Measurements from ENCODE around the gene SLITRK5. TPM values are rescaled to one million over a fixed set of nuclear protein-coding genes. Genes with fewer than 3 reads are reported as not detected.

The SLITRK5 gene
- total and polyA plus RNA-seq, 4 donors: under 0.01 TPM; not detected in 1

- Histone ChIP-seq H3K36me3 (ENCODE audit: control insufficient read depth in 4 of 4, insufficient read depth in 3 of 4, low read depth in 1 of 4, low read length in 3 of 4) (no peaks in the 10 kb centered on the region), H3K27me3 (ENCODE audit: control insufficient read depth in 4 of 4, insufficient read depth in 4 of 4, low read length in 3 of 4) (peaks cover 2 to 38% (median 12%) of the 10 kb centered on the region in 4 donors), H3K4me3 (ENCODE audit: low read depth in 1 of 3, low read length in 3 of 3) (peak overlapping the region in 2 of 3 donors; percentile 40 to 45), H3K27ac (ENCODE audit: low read depth in 1 of 2, low read length in 2 of 2) (no peak overlapping the region), H3K9ac (ENCODE audit: low read depth in 1 of 2, low read length in 2 of 2) (peak overlapping the region in 1 of 2 donors; percentile 38), H3K9me3 (ENCODE audit: control insufficient read depth in 4 of 4, low read length in 3 of 4) (peaks cover 0 to 15% (median 0%) of the 10 kb centered on the region in 4 donors), H3K4me1 (ENCODE audit: control insufficient read depth in 4 of 4, insufficient read depth in 4 of 4, low read length in 3 of 4) (peaks cover 6 to 28% (median 17%) of the 10 kb centered on the region in 4 donors)
- DNase-seq (ENCODE audit: low spot score): no peak
- TF ChIP-seq, protein P1, sequence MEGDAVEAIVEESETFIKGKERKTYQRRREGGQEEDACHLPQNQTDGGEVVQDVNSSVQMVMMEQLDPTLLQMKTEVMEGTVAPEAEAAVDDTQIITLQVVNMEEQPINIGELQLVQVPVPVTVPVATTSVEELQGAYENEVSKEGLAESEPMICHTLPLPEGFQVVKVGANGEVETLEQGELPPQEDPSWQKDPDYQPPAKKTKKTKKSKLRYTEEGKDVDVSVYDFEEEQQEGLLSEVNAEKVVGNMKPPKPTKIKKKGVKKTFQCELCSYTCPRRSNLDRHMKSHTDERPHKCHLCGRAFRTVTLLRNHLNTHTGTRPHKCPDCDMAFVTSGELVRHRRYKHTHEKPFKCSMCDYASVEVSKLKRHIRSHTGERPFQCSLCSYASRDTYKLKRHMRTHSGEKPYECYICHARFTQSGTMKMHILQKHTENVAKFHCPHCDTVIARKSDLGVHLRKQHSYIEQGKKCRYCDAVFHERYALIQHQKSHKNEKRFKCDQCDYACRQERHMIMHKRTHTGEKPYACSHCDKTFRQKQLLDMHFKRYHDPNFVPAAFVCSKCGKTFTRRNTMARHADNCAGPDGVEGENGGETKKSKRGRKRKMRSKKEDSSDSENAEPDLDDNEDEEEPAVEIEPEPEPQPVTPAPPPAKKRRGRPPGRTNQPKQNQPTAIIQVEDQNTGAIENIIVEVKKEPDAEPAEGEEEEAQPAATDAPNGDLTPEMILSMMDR (IDR thresholded peaks at IDR 0.05; ENCODE audit: low read depth, low read length, missing input control): no peak
- TF ChIP-seq HNF4G (IDR thresholded peaks at IDR 0.05) (no peak), ZBTB33 (IDR thresholded peaks at IDR 0.05) (no peak), FOXA1 (IDR thresholded peaks at IDR 0.05) (no peak), RXRA (IDR thresholded peaks at IDR 0.05) (no peak), TAF1 (conservative IDR thresholded peaks at IDR 0.05) (no peak), EGR1 (IDR thresholded peaks at IDR 0.05; ENCODE audit: low read depth in 2 of 2) (no peak), JUND (IDR thresholded peaks at IDR 0.05) (no peak), YY1 (IDR thresholded peaks at IDR 0.05) (no peak)
- TF ChIP-seq, protein P2, sequence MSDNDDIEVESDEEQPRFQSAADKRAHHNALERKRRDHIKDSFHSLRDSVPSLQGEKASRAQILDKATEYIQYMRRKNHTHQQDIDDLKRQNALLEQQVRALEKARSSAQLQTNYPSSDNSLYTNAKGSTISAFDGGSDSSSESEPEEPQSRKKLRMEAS (IDR thresholded peaks at IDR 0.05): no peak
- 2% methylated on average over 60 of the region's 60 CpGs for WGBS
Measured at GRCh38 chr13:87677496-87678371, 6.6 kb downstream of the SLITRK5 start.

- no peaks in the 10 kb centered on the region for H3K36me3 ChIP-seq (ENCODE audit: control insufficient read depth in 4 of 4, insufficient read depth in 3 of 4, low read depth in 1 of 4, low read length in 3 of 4)
- 3% methylated on average over 8 of the region's 8 CpGs for WGBS
- H3K27ac ChIP-seq (ENCODE audit: low read depth in 1 of 2, low read length in 2 of 2): no peak overlapping the region
- H3K9ac ChIP-seq (ENCODE audit: low read depth in 1 of 2, low read length in 2 of 2): no peak overlapping the region
- peaks cover 4 to 23% (median 13%) of the 10 kb centered on the region in 4 donors for H3K4me1 ChIP-seq (ENCODE audit: control insufficient read depth in 4 of 4, insufficient read depth in 4 of 4, low read length in 3 of 4)
- TF ChIP-seq JUND (IDR thresholded peaks at IDR 0.05) (no peak), TAF1 (conservative IDR thresholded peaks at IDR 0.05) (no peak), RXRA (IDR thresholded peaks at IDR 0.05) (no peak), HNF4G (IDR thresholded peaks at IDR 0.05) (no peak), NR2F2 (IDR thresholded peaks at IDR 0.05) (no peak), REST (IDR thresholded peaks at IDR 0.05) (no peak), RAD21 (IDR thresholded peaks at IDR 0.05) (no peak)
- TF ChIP-seq, protein P1 (IDR thresholded peaks at IDR 0.05; ENCODE audit: low read depth, low read length, missing input control): no peak
- peaks cover 2 to 38% (median 11%) of the 10 kb centered on the region in 4 donors for H3K27me3 ChIP-seq (ENCODE audit: control insufficient read depth in 4 of 4, insufficient read depth in 4 of 4, low read length in 3 of 4)
- no peak for DNase-seq (ENCODE audit: low spot score)
- H3K4me3 ChIP-seq (ENCODE audit: low read depth in 1 of 3, low read length in 3 of 3): peak overlapping the region in 2 of 3 donors; percentile 40 to 45
- peaks cover 0 to 15% (median 0%) of the 10 kb centered on the region in 4 donors for H3K9me3 ChIP-seq (ENCODE audit: control insufficient read depth in 4 of 4, low read length in 3 of 4)
Measured at GRCh38 chr13:87678372-87678752, 7.2 kb downstream of the SLITRK5 start.

Measured in liver (tissue), 9 donors.